SK-N-MC (cell line): ENCODE measurements around the gene PTPRF.

Experiments used
- DNase-seq: peaks from one replicate; pipeline ENCODE4 v3.0.0-alpha.2; 2011; ENCODE audit warnings: low read depth, low spot score
- H3K27ac ChIP-seq: fragments of 200-600 bp; sonication (generic); 2 replicates; pipeline ENCODE4 v1.5.1; 2016; ENCODE audit warnings: mixed run types
- H3K36me3 ChIP-seq: fragments of 200-600 bp; sonication (generic); 2 replicates; pipeline ENCODE4 v1.6.1; 2017; ENCODE audit warnings: antibody characterized with exemption, low read length, mixed read lengths; ENCODE audit not compliant: insufficient read depth
- H3K4me3 ChIP-seq: fragments of 200-600 bp; sonication (generic); 2 replicates; pipeline ENCODE4 v1.5.1; 2016
- H3K9ac ChIP-seq: fragments of 200-600 bp; sonication (generic); 2 replicates; pipeline ENCODE4 v1.8.0; 2017; ENCODE audit warnings: mixed run types, mixed read lengths; ENCODE audit not compliant: insufficient read length
- H3K9me3 ChIP-seq: fragments of 200-600 bp; sonication (generic); 2 replicates; pipeline ENCODE4 v1.6.1; 2017; ENCODE audit warnings: low read depth, mild to moderate bottlenecking, antibody characterized with exemption, low read length, moderate library complexity, mixed read lengths
- EZH2 ChIP-seq: fragments of 200-600 bp; sonication (generic); IDR thresholded peaks from one replicate; pipeline ENCODE4 v1.6.1; 2017; ENCODE audit warnings: antibody characterized with exemption
- FOXP2 ChIP-seq: optimal IDR thresholded peaks from 2 replicates; pipeline ENCODE3; 2011; ENCODE audit warnings: mild to moderate bottlenecking, moderate library complexity; ENCODE audit not compliant: insufficient read depth; ENCODE audit errors: extremely low read length, control extremely low read depth
- POLR2AphosphoS5 ChIP-seq: IDR thresholded peaks from 2 replicates; pipeline ENCODE4 v1.6.1; 2012; ENCODE audit warnings: mild to moderate bottlenecking, low read depth, low read length, borderline replicate concordance

PTPRF gene

GRCh38 chr1:43655953-43656352 is 125.3 kb downstream of the PTPRF start:
- no peak overlapping the region for H3K9ac ChIP-seq
- H3K9me3 ChIP-seq = no peaks in the 10 kb centered on the region
- H3K27ac ChIP-seq = no peak overlapping the region
- no peak for TF ChIP-seq POLR2AphosphoS5
- no peak for TF ChIP-seq FOXP2
- TF ChIP-seq EZH2 = no peak
- H3K36me3 ChIP-seq = peaks cover 79% of the 10 kb centered on the region
- no peak overlapping the region for H3K4me3 ChIP-seq
- DNase-seq = no peak

GRCh38 chr1:43659212-43660166 is 128.8 kb downstream of the PTPRF start:
- H3K9ac ChIP-seq = no peak overlapping the region
- H3K4me3 ChIP-seq = no peak overlapping the region
- H3K27ac ChIP-seq = no peak overlapping the region
- H3K36me3 ChIP-seq = peaks cover 99% of the 10 kb centered on the region
- no peak for DNase-seq
- no peaks in the 10 kb centered on the region for H3K9me3 ChIP-seq
- TF ChIP-seq POLR2AphosphoS5 (no peak), FOXP2 (no peak), EZH2 (no peak)

GRCh38 chr1:43660355-43660754 is 129.7 kb downstream of the PTPRF start:
- Histone ChIP-seq H3K27ac (no peak overlapping the region), H3K36me3 (peaks cover 99% of the 10 kb centered on the region), H3K4me3 (no peak overlapping the region), H3K9ac (no peak overlapping the region), H3K9me3 (no peaks in the 10 kb centered on the region)
- TF ChIP-seq POLR2AphosphoS5 (no peak), FOXP2 (no peak), EZH2 (no peak)
- no peak for DNase-seq

GRCh38 chr1:43664369-43664768 is 133.7 kb downstream of the PTPRF start:
- H3K4me3 ChIP-seq = no peak overlapping the region

GRCh38 chr1:43666608-43667007 is 135.9 kb downstream of the PTPRF start:
- no peak overlapping the region for H3K9ac ChIP-seq
- no peaks in the 10 kb centered on the region for H3K9me3 ChIP-seq
- TF ChIP-seq FOXP2 (no peak), EZH2 (no peak), POLR2AphosphoS5 (no peak)
- no peak for DNase-seq
- no peak overlapping the region for H3K4me3 ChIP-seq
- no peak overlapping the region for H3K27ac ChIP-seq
- H3K36me3 ChIP-seq = peaks cover 99% of the 10 kb centered on the region

More at GRCh38 chr1:43664369-43664768, 133.7 kb downstream of the PTPRF start:
- Histone ChIP-seq H3K27ac (no peak overlapping the region), H3K36me3 (peaks cover 99% of the 10 kb centered on the region), H3K9ac (no peak overlapping the region), H3K9me3 (no peaks in the 10 kb centered on the region)
- no peak for DNase-seq
- TF ChIP-seq EZH2 (no peak), POLR2AphosphoS5 (no peak), FOXP2 (no peak)

- no peak overlapping the region for H3K4me3 ChIP-seq
- no peak for DNase-seq
- H3K36me3 ChIP-seq = peaks cover 96% of the 10 kb centered on the region
- H3K9ac ChIP-seq = no peak overlapping the region
- TF ChIP-seq POLR2AphosphoS5 (no peak), FOXP2 (no peak), EZH2 (no peak)
- H3K27ac ChIP-seq = no peak overlapping the region
- no peaks in the 10 kb centered on the region for H3K9me3 ChIP-seq
These were observed 138.3 kb downstream of the PTPRF start for GRCh38 chr1:43668956-43669355.

GRCh38 chr1:43669878-43670277 is 139.2 kb downstream of the PTPRF start:
- no peak overlapping the region for H3K4me3 ChIP-seq
- no peaks in the 10 kb centered on the region for H3K9me3 ChIP-seq
- no peak overlapping the region for H3K27ac ChIP-seq
- peaks cover 95% of the 10 kb centered on the region for H3K36me3 ChIP-seq
- H3K9ac ChIP-seq = no peak overlapping the region
- TF ChIP-seq FOXP2 (no peak), EZH2 (no peak), POLR2AphosphoS5 (no peak)
- no peak for DNase-seq

- DNase-seq = no peak
- H3K27ac ChIP-seq = no peak overlapping the region
- H3K4me3 ChIP-seq = no peak overlapping the region
- H3K36me3 ChIP-seq = peaks cover 89% of the 10 kb centered on the region
- no peak overlapping the region for H3K9ac ChIP-seq
- TF ChIP-seq EZH2 (no peak), POLR2AphosphoS5 (no peak), FOXP2 (no peak)
- H3K9me3 ChIP-seq = no peaks in the 10 kb centered on the region
These were observed 140.5 kb downstream of the PTPRF start for GRCh38 chr1:43671193-43671592.
